Large intestine (tissue), 3 donors: ENCODE data around the gene INO80D. TPM values are rescaled to one million over a fixed set of nuclear protein-coding genes. Genes with fewer than 3 reads are reported as not detected.
"Not testable (repeated sequence)": the region's sequence is repeated elsewhere in the genome, so short reads cannot be mapped to it uniquely, and the experiment has no call there.

Source experiments
- DNase-seq, 2 donors: peaks; one replicate each; pipeline versions ENCODE4 v3.0.0 to v3.0.0-alpha.2; 2013
- H3K27ac ChIP-seq: one replicate; pipeline ENCODE4 v1.5.1; 2013; ENCODE audit warnings: low read length
- H3K27me3 ChIP-seq: 2 replicates; pipeline ENCODE4 v1.6.1; 2013; ENCODE audit warnings: low read length; ENCODE audit not compliant: control insufficient read depth, insufficient read depth
- H3K36me3 ChIP-seq: 2 replicates; pipeline ENCODE4 v1.6.1; 2013; ENCODE audit warnings: low read length; ENCODE audit not compliant: control insufficient read depth, insufficient read depth
- H3K4me1 ChIP-seq: one replicate; pipeline ENCODE4 v1.6.1; 2013; ENCODE audit warnings: low read length; ENCODE audit not compliant: control insufficient read depth, insufficient read depth
- H3K4me3 ChIP-seq: one replicate; pipeline ENCODE4 v1.5.1; 2013; ENCODE audit warnings: low read length
- H3K9me3 ChIP-seq: one replicate; pipeline ENCODE4 v1.6.1; 2013; ENCODE audit warnings: mild to moderate bottlenecking, low read depth, low read length, moderate library complexity; ENCODE audit not compliant: control insufficient read depth
- WGBS: methylation state at CpG from one replicate; pipeline ENCODE4 v1.1.5; 2013; ENCODE audit warnings: low lambda C conversion rate; ENCODE audit not compliant: insufficient coverage; 5-methylcytosine and 5-hydroxymethylcytosine counted together
- polyA plus RNA-seq: library from polyadenylated mRNA; unstranded; fragments of 120-200 nt; gene quantifications from one replicate; pipeline ENCODE4 v1.2.1, GENCODE V29; 2013

INO80D gene
- polyA plus RNA-seq, 1 donor, result 12.6 TPM

GRCh38 chr2:206105038-206105437 is 19.1 kb upstream of the INO80D start:
- 100% methylated on average over 1 of the region's 4 CpGs for WGBS
- DNase-seq, result no peak
- no peaks in the 10 kb centered on the region for H3K36me3 ChIP-seq
- no peak overlapping the region for H3K27ac ChIP-seq
- no peaks in the 10 kb centered on the region for H3K9me3 ChIP-seq
- no peaks in the 10 kb centered on the region for H3K27me3 ChIP-seq
- no peaks in the 10 kb centered on the region for H3K4me1 ChIP-seq
- H3K4me3 ChIP-seq, result no peak overlapping the region

GRCh38 chr2:206098872-206099271 is 12.9 kb upstream of the INO80D start:
- not testable (repeated sequence) for H3K4me3 ChIP-seq, H3K36me3 ChIP-seq, H3K4me1 ChIP-seq, H3K9me3 ChIP-seq, H3K27me3 ChIP-seq, DNase-seq, H3K27ac ChIP-seq
- WGBS, result no CpG with 5 or more reads among the region's 19 CpGs

GRCh38 chr2:206098471-206098870 is 12.5 kb upstream of the INO80D start:
- Histone ChIP-seq H3K4me1 (no peaks in the 10 kb centered on the region), H3K9me3 (no peaks in the 10 kb centered on the region), H3K36me3 (no peaks in the 10 kb centered on the region), H3K27ac (no peak overlapping the region), H3K4me3 (no peak overlapping the region), H3K27me3 (no peaks in the 10 kb centered on the region)
- no CpG with 5 or more reads among the region's 9 CpGs for WGBS
- DNase-seq, result no peak

GRCh38 chr2:206096876-206097275 is 10.9 kb upstream of the INO80D start:
- Histone ChIP-seq H3K4me1 (no peaks in the 10 kb centered on the region), H3K9me3 (no peaks in the 10 kb centered on the region), H3K4me3 (no peak overlapping the region), H3K27ac (no peak overlapping the region), H3K36me3 (no peaks in the 10 kb centered on the region), H3K27me3 (no peaks in the 10 kb centered on the region)
- WGBS, result no CpG with 5 or more reads among the region's 2 CpGs
- no peak for DNase-seq

GRCh38 chr2:206095536-206096332 is 9.8 kb upstream of the INO80D start:
- no CpG with 5 or more reads among the region's 3 CpGs for WGBS
- H3K36me3 ChIP-seq, result peaks cover 3% of the 10 kb centered on the region
- no peaks in the 10 kb centered on the region for H3K9me3 ChIP-seq
- H3K27me3 ChIP-seq, result no peaks in the 10 kb centered on the region
- no peak overlapping the region for H3K4me3 ChIP-seq
- no peaks in the 10 kb centered on the region for H3K4me1 ChIP-seq
- no peak overlapping the region for H3K27ac ChIP-seq
- no peak for DNase-seq

- 100% methylated on average over 1 of the region's 2 CpGs for WGBS
Observed at GRCh38 chr2:206092297-206092696, 6.3 kb upstream of the INO80D start.

GRCh38 chr2:206088248-206088647 is 2.3 kb upstream of the INO80D start:
- peaks cover 4% of the 10 kb centered on the region for H3K4me1 ChIP-seq
- no peak overlapping the region for H3K4me3 ChIP-seq
- no peak overlapping the region for H3K27ac ChIP-seq
- H3K9me3 ChIP-seq, result no peaks in the 10 kb centered on the region
- DNase-seq, result no peak
- peaks cover 11% of the 10 kb centered on the region for H3K36me3 ChIP-seq
- H3K27me3 ChIP-seq, result no peaks in the 10 kb centered on the region

More at GRCh38 chr2:206092297-206092696, 6.3 kb upstream of the INO80D start:
- peaks cover 4% of the 10 kb centered on the region for H3K4me1 ChIP-seq
- H3K27me3 ChIP-seq, result no peaks in the 10 kb centered on the region
- no peak for DNase-seq
- no peaks in the 10 kb centered on the region for H3K9me3 ChIP-seq
- no peak overlapping the region for H3K27ac ChIP-seq
- no peak overlapping the region for H3K4me3 ChIP-seq
- H3K36me3 ChIP-seq, result peaks cover 11% of the 10 kb centered on the region

- Histone ChIP-seq H3K4me3 (peak overlapping the region; percentile 95), H3K36me3 (peaks cover 11% of the 10 kb centered on the region), H3K9me3 (no peaks in the 10 kb centered on the region), H3K4me1 (peaks cover 8% of the 10 kb centered on the region), H3K27ac (peak overlapping the region; percentile 100), H3K27me3 (no peaks in the 10 kb centered on the region)
- WGBS, result 0% methylated on average over 3 of the region's 4 CpGs
- peak; percentile 34 to 60 for DNase-seq
Observed at GRCh38 chr2:206086716-206087350, 859 bp upstream of the INO80D start.

GRCh38 chr2:206084870-206085741 is 868 bp downstream of the INO80D start:
- Histone ChIP-seq H3K36me3 (peaks cover 2% of the 10 kb centered on the region), H3K27me3 (no peaks in the 10 kb centered on the region), H3K9me3 (no peaks in the 10 kb centered on the region), H3K4me1 (peaks cover 8% of the 10 kb centered on the region), H3K4me3 (peak overlapping the region; percentile 64), H3K27ac (peak overlapping the region; percentile 100)
- peak; percentile 19 to 67 for DNase-seq
- no CpG with 5 or more reads among the region's 88 CpGs for WGBS

GRCh38 chr2:206084439-206084869 is 1.5 kb downstream of the INO80D start:
- Histone ChIP-seq H3K27me3 (no peaks in the 10 kb centered on the region), H3K36me3 (no peaks in the 10 kb centered on the region), H3K27ac (peak overlapping the region; percentile 93), H3K4me3 (peak overlapping the region; percentile 64), H3K4me1 (peaks cover 8% of the 10 kb centered on the region), H3K9me3 (no peaks in the 10 kb centered on the region)
- DNase-seq, result peak; percentile 29 to 81
- no CpG with 5 or more reads among the region's 10 CpGs for WGBS
